OCI-LY7 (cell line): ENCODE results near the gene ULK1. TPM values are rescaled to one million over a fixed set of nuclear protein-coding genes. Genes with fewer than 3 reads are reported as not detected.

ENCODE experiments used
- BruUV-seq: library from RNA; stranded (reverse); fragments of 400-500 nt; replicated peaks from 2 replicates; lab custom pipeline; 2021; lab: Mats Ljungman, UMichigan
- CTCF ChIA-PET: fragments of 300-600 bp; sonication (Branson Sonifier 250); formaldehyde crosslinking; loops from one replicate; lab custom pipeline; 2022; ENCODE audit warnings: antibody characterized with exemption; ENCODE audit not compliant: unreplicated experiment; lab: Charles Lee
- POLR2A ChIA-PET: fragments of 300-600 bp; sonication (Branson Sonifier 250); formaldehyde crosslinking; loops from one replicate; lab custom pipeline; 2022; ENCODE audit warnings: antibody characterized with exemption; lab: Charles Lee
- DNase-seq: peaks from one replicate; pipeline ENCODE4 v3.0.0-alpha.2; 2015; ENCODE audit warnings: low spot score
- H2AFZ ChIP-seq: fragments of 200-600 bp; sonication (generic), shearing (Covaris generic); 2 replicates; pipeline ENCODE4 v1.6.1; 2014; ENCODE audit warnings: mild to moderate bottlenecking, antibody characterized with exemption, low read length, moderate library complexity
- H3K27ac ChIP-seq: fragments of 200-600 bp; sonication (generic); 2 replicates; pipeline ENCODE4 v1.5.1; 2014; ENCODE audit warnings: mixed run types, low read depth, mild to moderate bottlenecking, moderate library complexity, low read length, inconsistent platforms; ENCODE audit not compliant: poor library complexity, severe bottlenecking
- H3K36me3 ChIP-seq: fragments of 200-600 bp; sonication (generic); 2 replicates; pipeline ENCODE4 v1.6.1; 2014; ENCODE audit warnings: mild to moderate bottlenecking, antibody characterized with exemption, low read length, moderate library complexity, mixed read lengths; ENCODE audit not compliant: insufficient read depth
- H3K4me1 ChIP-seq: fragments of 200-600 bp; sonication (generic); 2 replicates; pipeline ENCODE4 v1.5.1; 2014; ENCODE audit warnings: mild to moderate bottlenecking, low read length; ENCODE audit not compliant: insufficient read depth, poor library complexity, severe bottlenecking
- H3K4me2 ChIP-seq: fragments of 200-600 bp; sonication (generic); 2 replicates; pipeline ENCODE4 v1.6.1; 2014; ENCODE audit warnings: mild to moderate bottlenecking, low read length
- H3K4me3 ChIP-seq: fragments of 200-600 bp; sonication (generic); 2 replicates; pipeline ENCODE4 v1.5.1; 2014; ENCODE audit warnings: mild to moderate bottlenecking, low read depth, low read length; ENCODE audit not compliant: poor library complexity, severe bottlenecking
- H3K79me2 ChIP-seq: fragments of 200-600 bp; sonication (generic); 2 replicates; pipeline ENCODE4 v1.6.1; 2016; ENCODE audit warnings: low read depth, mild to moderate bottlenecking, low read length, moderate library complexity, mixed read lengths; ENCODE audit not compliant: insufficient read depth
- H3K9me2 ChIP-seq: fragments of 200-600 bp; sonication (generic); 2 replicates; pipeline ENCODE4 v1.6.1; 2016; ENCODE audit warnings: mild to moderate bottlenecking, low read length, mixed read lengths; ENCODE audit not compliant: insufficient read depth
- H3K9me3 ChIP-seq: fragments of 200-600 bp; sonication (generic); 2 replicates; pipeline ENCODE4 v1.6.1; 2014; ENCODE audit warnings: mild to moderate bottlenecking, mixed run types, low read length, mixed read lengths
- H4K20me1 ChIP-seq: fragments of 200-600 bp; sonication (generic); 2 replicates; pipeline ENCODE4 v1.6.1; 2014; ENCODE audit warnings: mild to moderate bottlenecking, antibody characterized with exemption, low read length, moderate library complexity, mixed read lengths; ENCODE audit not compliant: insufficient read depth
- EZH2phosphoT487 ChIP-seq: fragments of 200-600 bp; sonication (generic); IDR thresholded peaks from 2 replicates; pipeline ENCODE4 v1.6.1; 2018; ENCODE audit warnings: low read depth, borderline replicate concordance, mild to moderate bottlenecking, mixed run types, antibody characterized with exemption, low read length, moderate library complexity, mixed read lengths
- intact Hi-C: fragments of 100-400 bp; cut with micrococcal nuclease; formaldehyde crosslinking; loops from one replicate; pipeline ENCODE4 v1.10.0; 2022; ENCODE audit not compliant: unreplicated experiment
- total RNA-seq, 2 experiments: library from RNA; depleted of rRNA in 1 of 2; stranded (reverse); fragments of >200 nt in 1 of 2; shearing (Covaris generic) in 1 of 2; gene quantifications; 2 replicates each; pipeline ENCODE4 v1.2.3, GENCODE V29; 2014 to 2022
- TF ChIP-seq, protein P1 (sequence below): fragments of 200-600 bp; sonication (generic); conservative IDR thresholded peaks from 2 replicates; pipeline ENCODE4 v1.5.1; 2014; ENCODE audit warnings: mild to moderate bottlenecking, antibody characterized with exemption, low read length, moderate library complexity, mixed read lengths

Gene ULK1
- total RNA-seq, 2 experiments from 2014 or later: 4.3 to 15.5 TPM

GRCh38 chr12:131917711-131918306 is 23.4 kb downstream of the ULK1 start:
- TF ChIP-seq EZH2phosphoT487: no peak
- TF ChIP-seq, protein P1, sequence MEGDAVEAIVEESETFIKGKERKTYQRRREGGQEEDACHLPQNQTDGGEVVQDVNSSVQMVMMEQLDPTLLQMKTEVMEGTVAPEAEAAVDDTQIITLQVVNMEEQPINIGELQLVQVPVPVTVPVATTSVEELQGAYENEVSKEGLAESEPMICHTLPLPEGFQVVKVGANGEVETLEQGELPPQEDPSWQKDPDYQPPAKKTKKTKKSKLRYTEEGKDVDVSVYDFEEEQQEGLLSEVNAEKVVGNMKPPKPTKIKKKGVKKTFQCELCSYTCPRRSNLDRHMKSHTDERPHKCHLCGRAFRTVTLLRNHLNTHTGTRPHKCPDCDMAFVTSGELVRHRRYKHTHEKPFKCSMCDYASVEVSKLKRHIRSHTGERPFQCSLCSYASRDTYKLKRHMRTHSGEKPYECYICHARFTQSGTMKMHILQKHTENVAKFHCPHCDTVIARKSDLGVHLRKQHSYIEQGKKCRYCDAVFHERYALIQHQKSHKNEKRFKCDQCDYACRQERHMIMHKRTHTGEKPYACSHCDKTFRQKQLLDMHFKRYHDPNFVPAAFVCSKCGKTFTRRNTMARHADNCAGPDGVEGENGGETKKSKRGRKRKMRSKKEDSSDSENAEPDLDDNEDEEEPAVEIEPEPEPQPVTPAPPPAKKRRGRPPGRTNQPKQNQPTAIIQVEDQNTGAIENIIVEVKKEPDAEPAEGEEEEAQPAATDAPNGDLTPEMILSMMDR: no peak
- H3K4me3 ChIP-seq: no peak overlapping the region
- no peaks in the 10 kb centered on the region for H3K9me3 ChIP-seq
- H2AFZ ChIP-seq: no peak overlapping the region
- H3K79me2 ChIP-seq: no peaks in the 10 kb centered on the region
- intact Hi-C loops: no loop called here
- peaks cover under 1% of the 10 kb centered on the region for H3K4me1 ChIP-seq
- no TSS peak for BruUV-seq
- H4K20me1 ChIP-seq: no peaks in the 10 kb centered on the region; the same call in 1 of the 2 replicates
- H3K4me2 ChIP-seq: no peak overlapping the region
- H3K36me3 ChIP-seq: no peaks in the 10 kb centered on the region
- CTCF ChIA-PET: no interaction called here
- POLR2A ChIA-PET: no interaction called here
- no peak for DNase-seq
- H3K9me2 ChIP-seq: no peaks in the 10 kb centered on the region
- H3K27ac ChIP-seq: no peak overlapping the region

- no peaks in the 10 kb centered on the region for H3K79me2 ChIP-seq
- H3K27ac ChIP-seq: no peak overlapping the region
- TF ChIP-seq EZH2phosphoT487: no peak
- TF ChIP-seq, protein P1: no peak
- H3K36me3 ChIP-seq: no peaks in the 10 kb centered on the region
- intact Hi-C loops: no loop called here
- no peak overlapping the region for H3K4me2 ChIP-seq
- DNase-seq: no peak
- CTCF ChIA-PET: no interaction called here
- H2AFZ ChIP-seq: no peak overlapping the region
- H3K4me3 ChIP-seq: no peak overlapping the region
- H3K9me2 ChIP-seq: no peaks in the 10 kb centered on the region
- POLR2A ChIA-PET: no interaction called here
- BruUV-seq: no TSS peak
- H3K4me1 ChIP-seq: peaks cover 8% of the 10 kb centered on the region
- no peaks in the 10 kb centered on the region for H3K9me3 ChIP-seq
- H4K20me1 ChIP-seq: no peaks in the 10 kb centered on the region; the same call in 1 of the 2 replicates
These were observed 24.1 kb downstream of the ULK1 start for GRCh38 chr12:131918311-131919050.

GRCh38 chr12:131919051-131919347 is 24.6 kb downstream of the ULK1 start:
- Histone ChIP-seq H3K9me2 (no peaks in the 10 kb centered on the region), H3K79me2 (no peaks in the 10 kb centered on the region), H3K4me1 (peaks cover 13% of the 10 kb centered on the region), H3K36me3 (no peaks in the 10 kb centered on the region), H3K9me3 (no peaks in the 10 kb centered on the region), H3K4me2 (no peak overlapping the region), H2AFZ (no peak overlapping the region), H4K20me1 (no peaks in the 10 kb centered on the region; the same call in 1 of the 2 replicates), H3K27ac (no peak overlapping the region), H3K4me3 (no peak overlapping the region)
- DNase-seq: no peak
- CTCF ChIA-PET: no interaction called here
- POLR2A ChIA-PET: no interaction called here
- no TSS peak for BruUV-seq
- TF ChIP-seq, protein P1: no peak
- TF ChIP-seq EZH2phosphoT487: no peak
- intact Hi-C loops: no loop called here
